Activated T-cell treated with anti-CD3 and anti-CD28 coated beads for 48 hours (primary cell): ENCODE measurements around the gene CNIH3.
A peak's percentile ranks its signal among the peaks of the same experiment; 100 is the strongest.

ENCODE experiments used
- DNase-seq: peaks from one replicate; pipeline ENCODE4 v3.0.0-alpha.2; 2020; ENCODE audit warnings: low read depth

CNIH3 gene

DNA sequence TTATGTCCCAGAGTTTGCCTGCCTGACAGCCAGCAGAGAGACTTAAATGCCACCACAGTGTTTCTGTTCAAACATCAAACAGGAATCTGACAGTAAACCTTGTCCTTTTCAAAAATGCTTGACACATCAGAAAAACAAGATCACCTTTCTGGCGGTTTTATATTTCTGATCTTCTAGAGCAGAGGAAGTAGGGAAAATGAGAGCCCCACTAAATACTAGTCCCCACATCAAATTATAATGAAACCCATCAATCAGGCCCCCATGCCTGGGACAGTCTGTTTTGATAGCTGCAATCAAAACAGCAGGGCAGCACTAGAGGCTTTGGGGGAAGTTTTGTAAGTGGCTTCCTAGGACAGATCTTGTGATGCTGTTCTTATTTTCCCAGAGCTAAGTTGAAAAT lies 129.3 kb downstream of the CNIH3 start:
- no peak for DNase-seq

GRCh38 chr1:224745924-224746323 lies 129.8 kb downstream of the CNIH3 start:
- DNase-seq = no peak

DNA sequence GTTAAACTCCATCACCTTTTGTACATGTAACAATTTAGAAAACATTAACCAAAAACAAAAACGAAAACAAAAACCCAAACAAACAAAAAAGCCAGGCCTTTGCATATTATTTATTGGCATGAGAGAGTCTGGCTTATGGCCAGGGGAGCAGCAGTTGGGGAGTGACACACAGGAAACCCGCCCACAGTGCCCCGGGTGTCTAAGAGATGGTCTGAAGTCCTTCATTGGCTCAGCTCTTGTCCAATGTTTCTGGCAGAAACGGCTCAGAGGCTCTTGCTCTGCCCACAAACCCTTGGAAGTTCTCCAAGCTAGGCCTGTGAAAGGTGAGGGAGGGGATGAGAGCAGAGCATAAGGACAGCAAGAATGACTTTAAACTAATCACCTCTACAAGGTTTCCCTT lies 131.5 kb downstream of the CNIH3 start:
- peak; percentile 11 for DNase-seq

GRCh38 chr1:224749916-224750315 lies 133.8 kb downstream of the CNIH3 start:
- DNase-seq = no peak

GRCh38 chr1:224751624-224752311 lies 135.7 kb downstream of the CNIH3 start:
- DNase-seq = no peak

DNA sequence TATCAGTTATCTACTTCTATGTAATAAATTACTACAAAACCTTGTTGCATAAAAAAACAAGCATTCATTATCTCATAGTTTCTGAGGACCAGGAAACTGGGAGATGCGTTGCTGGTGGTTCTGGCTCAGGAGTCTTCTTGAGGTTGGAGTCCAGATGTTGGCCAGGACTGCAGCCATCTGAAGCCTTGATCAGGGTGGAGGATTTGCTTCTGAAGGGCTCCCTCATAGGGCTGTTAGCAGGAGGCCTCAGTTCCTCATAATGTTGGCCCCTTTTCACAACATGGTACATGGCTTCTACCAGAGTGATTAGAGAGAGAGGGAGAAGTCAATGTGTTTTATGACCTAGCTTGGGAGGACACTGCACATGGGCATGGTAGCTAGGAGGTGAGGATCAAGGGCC lies 137.4 kb downstream of the CNIH3 start:
- no peak for DNase-seq

GRCh38 chr1:224755586-224755985 lies 139.5 kb downstream of the CNIH3 start:
- DNase-seq = no peak

DNA sequence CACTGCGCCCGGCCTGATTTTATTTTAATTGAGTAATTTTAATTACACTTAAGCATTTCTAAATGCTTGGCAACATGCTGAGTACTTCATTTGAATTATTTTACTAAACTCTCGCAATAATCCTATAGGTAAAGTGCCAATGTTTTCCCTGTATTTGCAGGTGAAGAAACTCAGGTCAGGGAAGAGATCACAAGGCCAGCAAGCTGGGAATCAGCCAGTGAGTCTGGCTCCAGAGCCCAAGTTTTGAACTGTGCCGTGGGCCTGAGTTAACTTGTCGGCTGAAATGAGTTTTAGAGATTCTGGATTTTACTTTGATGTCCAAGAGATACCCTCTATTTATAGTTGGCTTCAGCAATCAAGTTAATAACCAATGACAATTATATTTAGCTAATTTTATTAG lies 141.4 kb downstream of the CNIH3 start:
- no peak for DNase-seq

DNA sequence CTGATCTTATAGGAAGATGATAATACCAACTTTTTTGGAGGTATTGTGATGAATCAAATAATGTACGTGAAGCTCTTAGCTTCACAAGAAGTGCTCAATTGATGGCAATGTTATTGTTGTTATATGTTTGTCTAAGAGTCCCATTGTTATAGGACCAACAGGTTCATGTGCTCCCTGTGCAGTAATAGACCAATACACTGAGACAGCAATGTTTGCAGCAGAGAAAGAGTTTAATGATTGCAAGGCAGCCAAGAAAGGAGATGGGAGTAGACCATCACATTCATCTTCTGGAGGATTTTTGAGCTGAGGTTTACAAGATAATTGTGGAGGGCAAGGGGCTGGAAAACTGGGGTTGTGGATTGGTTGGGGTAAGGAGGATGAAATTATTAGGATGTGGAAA lies 143.0 kb downstream of the CNIH3 start:
- DNase-seq = no peak

DNA sequence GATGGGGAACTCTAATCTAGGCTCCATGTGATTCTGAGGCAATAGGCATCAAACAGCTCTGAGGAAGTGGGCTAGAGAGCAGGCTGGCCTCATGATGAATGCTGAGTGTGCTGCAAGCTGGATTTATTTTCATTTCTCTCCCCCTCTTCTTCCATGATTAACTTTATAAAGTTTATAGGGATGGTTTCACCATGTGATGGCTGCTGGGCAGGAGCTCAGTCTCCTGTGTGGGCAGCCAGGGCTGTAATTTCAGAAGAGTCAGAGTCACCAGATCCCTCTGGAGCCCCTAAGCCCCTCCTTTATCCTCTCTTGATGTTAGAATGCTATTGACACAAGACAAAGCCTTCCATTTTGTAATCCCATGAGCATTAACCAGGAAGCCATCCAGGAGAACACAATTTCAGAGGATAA lies 143.6 kb downstream of the CNIH3 start:
- DNase-seq = no peak

DNA sequence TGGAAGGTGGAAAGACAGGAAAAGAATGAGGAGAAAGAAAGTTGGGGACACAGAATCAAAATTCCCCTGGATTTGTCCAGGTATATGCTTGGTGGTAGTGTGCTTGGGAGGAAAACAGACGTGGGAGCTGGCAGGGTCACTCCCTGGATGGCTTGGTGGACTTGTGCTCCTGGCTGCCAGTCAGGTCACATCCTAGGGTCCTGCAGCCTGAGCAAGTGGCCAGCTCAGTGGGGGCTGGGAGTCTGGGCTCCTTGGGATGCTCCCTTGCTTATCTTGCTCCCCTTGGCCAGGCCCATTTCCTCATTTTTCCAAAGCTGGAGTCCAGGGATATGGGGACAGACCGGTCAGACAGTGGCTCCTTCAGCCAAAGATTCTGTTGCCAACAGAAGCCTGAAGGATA lies 144.0 kb downstream of the CNIH3 start:
- DNase-seq = no peak

GRCh38 chr1:224761245-224761644 lies 145.1 kb downstream of the CNIH3 start:
- no peak for DNase-seq

- DNase-seq = no peak
Observed at GRCh38 chr1:224762046-224762445, 145.9 kb downstream of the CNIH3 start.

DNA sequence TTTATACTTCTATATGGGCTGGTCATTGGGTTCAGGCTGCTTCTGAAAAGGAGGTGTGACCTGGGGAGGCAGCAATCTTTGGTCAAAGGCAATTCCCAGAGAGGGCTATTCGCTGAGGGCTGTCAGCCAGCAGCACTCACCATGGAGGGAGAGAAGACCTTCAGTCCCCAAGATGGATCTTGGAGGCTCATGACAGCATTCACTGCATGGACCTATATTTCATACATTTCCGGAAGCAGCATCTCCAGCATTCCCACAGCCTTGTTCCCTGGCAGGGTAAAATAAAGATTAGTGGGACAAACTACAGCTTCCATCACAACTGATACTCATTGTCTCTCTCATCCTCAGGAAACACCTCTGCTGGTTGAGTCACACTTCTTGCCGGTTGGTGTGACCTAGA lies 146.6 kb downstream of the CNIH3 start:
- DNase-seq = no peak

GRCh38 chr1:224763126-224763775 lies 147.1 kb downstream of the CNIH3 start:
- DNase-seq = no peak

GRCh38 chr1:224766266-224766665 lies 150.1 kb downstream of the CNIH3 start:
- DNase-seq = no peak

DNA sequence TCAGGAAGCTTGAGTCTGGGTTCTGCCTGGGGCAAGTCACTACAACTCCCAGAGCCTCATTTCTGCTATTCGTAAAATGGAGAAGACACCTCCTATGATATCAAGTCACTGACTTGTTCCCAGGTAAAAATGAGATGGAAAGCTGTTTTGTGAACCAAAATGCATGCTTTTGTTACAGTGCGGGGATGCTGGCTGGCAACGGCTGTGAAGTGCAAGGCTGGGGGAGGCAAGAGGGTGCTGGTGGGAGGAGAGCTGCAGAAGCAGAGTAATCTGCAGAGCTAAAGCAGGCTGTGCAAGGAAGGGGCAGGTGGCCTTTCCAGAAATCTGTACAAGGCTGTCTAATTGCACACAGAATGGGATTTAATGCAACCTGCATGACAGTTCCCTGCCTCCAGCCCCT lies 150.9 kb downstream of the CNIH3 start:
- no peak for DNase-seq

GRCh38 chr1:224767676-224768075 lies 151.6 kb downstream of the CNIH3 start:
- DNase-seq = no peak

GRCh38 chr1:224768971-224769370 lies 152.9 kb downstream of the CNIH3 start:
- no peak for DNase-seq

DNA sequence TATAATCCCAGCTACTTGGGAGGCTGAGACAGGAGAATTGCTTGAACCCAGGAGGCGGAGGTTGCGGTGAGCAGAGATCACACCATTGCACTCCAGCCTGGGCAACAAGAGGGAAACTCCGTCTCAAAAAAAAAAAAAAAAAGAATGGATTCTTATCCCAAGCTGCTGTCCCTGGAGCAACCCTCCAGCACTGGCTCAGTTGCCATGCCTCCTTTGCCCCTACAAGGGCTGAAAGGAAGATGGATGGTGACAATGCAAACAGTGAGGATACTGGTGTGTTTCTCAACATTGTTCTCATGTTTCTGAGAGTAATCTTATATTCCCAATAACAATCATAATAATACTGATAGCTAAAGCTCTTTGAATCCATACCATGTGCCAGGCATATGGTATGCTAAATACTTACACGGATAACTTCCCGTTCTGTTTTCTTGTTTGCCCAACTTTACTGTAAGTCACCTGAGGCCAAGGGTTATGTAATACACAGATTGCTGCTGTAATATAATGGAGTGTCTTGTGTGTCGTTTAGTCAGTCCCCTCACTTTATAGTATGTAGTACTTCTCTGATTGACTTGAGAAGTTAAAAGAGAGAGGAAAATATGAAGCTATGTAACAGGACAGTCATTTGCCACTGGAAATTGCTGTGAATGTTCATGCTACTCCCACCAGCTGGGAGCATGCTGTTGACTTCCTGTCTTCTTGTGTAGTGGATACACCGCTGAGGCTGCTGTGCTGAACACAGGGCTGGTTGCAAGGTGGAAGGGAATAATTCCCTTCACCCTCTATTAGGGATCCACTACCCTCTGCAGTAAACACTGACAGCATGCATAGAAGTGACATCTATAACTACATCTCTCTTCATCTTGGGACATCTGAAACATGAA lies 153.6 kb downstream of the CNIH3 start:
- DNase-seq = no peak

DNA sequence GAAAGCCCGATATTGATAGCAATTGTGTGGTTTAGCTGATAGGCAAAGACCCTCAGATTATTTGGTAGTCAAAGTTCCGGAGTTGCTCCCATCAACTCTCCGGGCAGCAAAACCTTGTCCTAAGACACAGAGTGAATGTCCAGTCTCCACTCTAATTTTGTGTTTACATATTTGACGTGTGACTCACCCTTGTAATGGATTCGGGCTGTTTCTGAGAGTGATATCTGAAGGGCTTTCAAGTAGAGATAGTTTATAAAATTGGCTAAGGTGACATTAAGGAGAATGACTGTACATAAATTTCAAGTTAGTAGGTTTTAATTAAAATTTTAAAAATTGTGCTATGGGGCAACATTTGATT lies 154.2 kb downstream of the CNIH3 start:
- DNase-seq = no peak

- DNase-seq = no peak
Observed at GRCh38 chr1:224773646-224774045, 157.5 kb downstream of the CNIH3 start.

- DNase-seq = no peak
Observed at GRCh38 chr1:224774378-224774777, 158.3 kb downstream of the CNIH3 start.
